Activated CD4-positive, alpha-beta T cell treated with anti-CD3 and anti-CD28 coated beads, Interleukin-2, amount 10 ng/mL, durations not matched to agents 7 days and 5 days (primary cell): Measurements from ENCODE around the gene PRPF19. TPM values are rescaled to one million over a fixed set of nuclear protein-coding genes. Genes with fewer than 3 reads are reported as not detected.

Experiments
- CTCF ChIA-PET: fragments of 350-600 bp; sonication (Branson Sonifier 250); formaldehyde crosslinking; loops from one replicate; lab custom pipeline; 2021; ENCODE audit warnings: antibody characterized with exemption; lab: Charles Lee
- POLR2A ChIA-PET: fragments of 350-600 bp; sonication (Branson Sonifier 250); formaldehyde crosslinking; loops from one replicate; lab custom pipeline; 2021; ENCODE audit warnings: antibody characterized with exemption; lab: Charles Lee
- DNase-seq: peaks from one replicate; pipeline ENCODE4 v3.0.0-alpha.2; 2020
- H3K27ac Mint-ChIP-seq: one replicate; pipeline ENCODE4 v1.8.0; 2021; ENCODE audit warnings: mild to moderate bottlenecking, moderate library complexity, mixed read lengths
- H3K27me3 Mint-ChIP-seq: one replicate; pipeline ENCODE4 v1.8.0; 2021; ENCODE audit warnings: mixed read lengths
- H3K36me3 Mint-ChIP-seq: one replicate; pipeline ENCODE4 v1.8.0; 2021; ENCODE audit warnings: low read depth, mixed read lengths
- H3K4me1 Mint-ChIP-seq: one replicate; pipeline ENCODE4 v1.8.0; 2021; ENCODE audit warnings: mixed read lengths
- H3K4me3 Mint-ChIP-seq: one replicate; pipeline ENCODE4 v1.8.0; 2021; ENCODE audit warnings: mild to moderate bottlenecking, moderate library complexity, mixed read lengths
- H3K9me3 Mint-ChIP-seq: one replicate; pipeline ENCODE4 v1.8.0; 2021; ENCODE audit warnings: mixed read lengths
- total RNA-seq, 2 experiments: library from RNA; stranded (reverse); gene quantifications; one replicate each; pipeline ENCODE4 v1.2.3, GENCODE V29; 2021

Gene PRPF19
- total RNA-seq, 2 experiments from 2014 or later = 125 to 128 TPM

DNA sequence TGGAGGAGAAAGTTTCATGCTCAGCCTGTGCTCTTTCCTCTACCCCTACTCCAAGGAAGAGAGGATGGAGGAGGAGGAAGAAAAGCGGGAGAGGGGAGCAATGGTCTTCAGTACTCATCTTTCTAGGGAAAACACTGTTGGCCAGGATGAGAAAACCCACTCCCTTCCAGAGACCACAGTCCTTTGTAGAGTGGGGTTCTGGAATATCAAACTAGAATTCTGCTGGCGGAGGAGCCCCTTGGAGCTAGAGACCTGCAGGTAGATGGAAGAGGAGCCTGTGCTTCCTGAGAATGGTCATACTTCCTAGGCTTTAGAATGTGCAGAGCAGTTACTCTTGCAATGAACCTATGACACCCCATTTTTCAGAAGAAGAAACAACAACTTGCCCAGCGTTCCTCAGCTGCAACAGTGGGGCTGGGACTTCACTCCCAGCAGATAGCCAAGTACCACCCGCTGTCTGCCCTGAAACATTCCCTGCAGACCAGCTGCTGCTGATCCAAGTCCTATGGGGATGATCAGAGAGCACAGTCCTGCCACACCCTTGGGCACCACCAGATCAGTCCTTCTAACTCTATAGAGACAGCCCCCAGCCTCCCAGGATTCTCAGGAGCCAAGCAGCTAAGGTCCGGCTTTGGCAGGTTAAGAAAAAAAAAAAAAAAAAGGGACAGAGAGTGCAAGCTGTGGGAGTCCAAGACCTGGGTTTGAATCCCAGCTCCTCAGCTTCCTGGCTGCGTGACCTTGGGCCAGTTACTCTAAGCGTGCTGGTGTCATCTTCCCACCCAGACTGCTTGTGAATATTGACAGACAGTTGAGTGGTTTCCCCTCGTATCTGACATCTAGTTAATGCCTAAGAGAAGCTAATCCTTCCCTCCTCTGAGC, 51.3 kb downstream of the PRPF19 start:
- CTCF ChIA-PET = interaction anchor here (0.9 to 1.9 kb wide), 4 partner anchors 10 to 48 kb away, joined by 3 to 5 read pairs (median 4); no protein-coding TSS in a partner anchor
- Mint-ChIP-seq H3K4me1 (peaks cover 29% of the 10 kb centered on the region), H3K4me3 (no peak overlapping the region), H3K36me3 (peaks cover 9% of the 10 kb centered on the region), H3K27ac (no peak overlapping the region), H3K9me3 (no peaks in the 10 kb centered on the region), H3K27me3 (no peaks in the 10 kb centered on the region)
- POLR2A ChIA-PET = interaction anchor here (0.6 kb wide), 1 partner anchor 81 kb away, joined by 3 read pairs; no protein-coding TSS in a partner anchor
- DNase-seq = no peak

DNA sequence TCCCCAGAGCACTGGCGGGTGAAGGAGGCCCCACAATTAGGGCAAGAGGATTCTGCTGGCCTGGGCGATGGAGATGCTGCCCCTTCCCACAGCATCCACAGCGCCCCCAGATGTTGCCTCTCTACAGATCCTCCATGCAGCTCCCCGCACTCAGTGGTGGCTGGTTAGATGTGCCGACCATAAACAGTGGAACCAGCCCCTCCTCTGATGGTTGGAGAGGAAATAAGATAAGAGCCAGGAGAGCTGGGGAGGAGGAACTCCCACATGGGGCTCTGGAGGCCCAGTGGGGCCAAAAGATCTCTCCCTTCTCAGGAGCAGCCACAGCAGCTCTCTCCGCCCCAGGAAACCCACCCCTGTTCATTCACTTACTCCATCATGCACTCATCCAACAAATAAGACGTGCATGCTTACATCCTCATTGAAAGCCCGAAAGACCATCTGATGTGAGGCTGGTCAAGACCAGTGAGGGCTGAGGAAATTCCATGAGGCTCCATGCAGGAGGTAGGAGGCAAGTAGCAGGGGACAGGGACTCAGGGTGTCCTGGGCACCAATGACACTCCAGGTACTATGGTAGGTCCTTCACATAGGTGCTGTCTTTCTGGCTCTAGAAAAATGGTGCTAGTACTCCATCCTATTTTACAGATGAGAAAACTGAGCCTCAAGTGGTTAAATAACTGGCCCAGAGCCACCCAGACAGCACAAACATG, 52.1 kb downstream of the PRPF19 start:
- H3K9me3 Mint-ChIP-seq = no peaks in the 10 kb centered on the region
- CTCF ChIA-PET = no interaction called here

DNA sequence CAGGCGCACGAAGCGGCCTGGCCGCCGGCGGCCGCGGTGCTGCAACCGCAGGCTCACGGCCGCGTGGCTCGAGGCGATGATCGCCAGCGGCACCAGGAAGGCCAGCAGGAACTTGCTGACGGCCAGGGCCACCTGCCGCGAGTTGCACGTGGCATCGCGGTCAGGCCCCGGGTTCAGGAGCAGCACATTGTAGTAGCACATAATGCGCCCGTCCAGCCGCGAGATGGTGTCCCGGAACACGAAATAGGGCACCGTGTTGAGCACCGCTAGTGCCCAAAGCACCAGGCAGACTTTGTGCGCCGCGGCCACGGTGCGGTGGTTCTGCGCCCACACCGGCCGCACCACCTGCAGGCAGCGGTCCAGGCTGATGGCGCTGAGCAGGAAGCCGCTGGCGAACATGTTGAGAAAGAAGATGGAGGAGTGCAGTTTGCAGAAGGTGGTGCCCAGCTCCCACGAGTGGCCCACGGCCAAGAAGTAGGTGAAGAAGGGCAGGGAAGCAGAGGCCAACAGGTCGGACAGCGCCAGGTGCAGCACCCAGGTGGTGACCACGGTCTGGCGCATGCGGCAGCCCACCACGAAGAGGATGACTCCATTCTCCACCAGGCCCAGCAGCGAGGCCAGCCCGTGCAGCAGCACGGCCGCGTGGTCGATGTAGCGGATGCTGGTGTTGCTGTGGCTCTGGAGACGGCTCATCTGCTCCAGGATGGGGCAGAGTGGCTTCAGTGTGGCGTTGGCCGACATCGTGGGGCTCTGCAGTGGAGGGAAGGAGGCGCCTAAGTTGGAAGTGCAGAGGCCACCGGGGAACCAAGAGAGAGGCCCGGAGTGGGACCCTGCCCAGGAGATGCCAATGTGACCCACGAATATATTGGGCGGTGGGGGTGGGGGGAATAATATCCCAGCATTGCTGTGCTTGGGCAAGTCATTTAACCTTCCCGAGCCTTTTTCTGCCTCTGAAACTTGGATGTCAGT, 53.1 kb downstream of the PRPF19 start:
- DNase-seq = no peak
- H3K4me3 Mint-ChIP-seq = no peak overlapping the region
- ChIA-PET CTCF (interaction anchor here (1.0 kb wide), 1 partner anchor 11 kb away, joined by 3 read pairs; no protein-coding TSS in a partner anchor), POLR2A (no interaction called here)
- H3K4me1 Mint-ChIP-seq = peaks cover 13% of the 10 kb centered on the region
- H3K27ac Mint-ChIP-seq = no peak overlapping the region
- H3K36me3 Mint-ChIP-seq = peaks cover 17% of the 10 kb centered on the region
- H3K27me3 Mint-ChIP-seq = no peaks in the 10 kb centered on the region
- no peaks in the 10 kb centered on the region for H3K9me3 Mint-ChIP-seq

More for the DNA sequence above, 52.1 kb downstream of the PRPF19 start:
- DNase-seq = no peak
- no peak overlapping the region for H3K27ac Mint-ChIP-seq
- POLR2A ChIA-PET = no interaction called here
- H3K27me3 Mint-ChIP-seq = no peaks in the 10 kb centered on the region
- H3K36me3 Mint-ChIP-seq = peaks cover 12% of the 10 kb centered on the region
- peaks cover 24% of the 10 kb centered on the region for H3K4me1 Mint-ChIP-seq
- no peak overlapping the region for H3K4me3 Mint-ChIP-seq

DNA sequence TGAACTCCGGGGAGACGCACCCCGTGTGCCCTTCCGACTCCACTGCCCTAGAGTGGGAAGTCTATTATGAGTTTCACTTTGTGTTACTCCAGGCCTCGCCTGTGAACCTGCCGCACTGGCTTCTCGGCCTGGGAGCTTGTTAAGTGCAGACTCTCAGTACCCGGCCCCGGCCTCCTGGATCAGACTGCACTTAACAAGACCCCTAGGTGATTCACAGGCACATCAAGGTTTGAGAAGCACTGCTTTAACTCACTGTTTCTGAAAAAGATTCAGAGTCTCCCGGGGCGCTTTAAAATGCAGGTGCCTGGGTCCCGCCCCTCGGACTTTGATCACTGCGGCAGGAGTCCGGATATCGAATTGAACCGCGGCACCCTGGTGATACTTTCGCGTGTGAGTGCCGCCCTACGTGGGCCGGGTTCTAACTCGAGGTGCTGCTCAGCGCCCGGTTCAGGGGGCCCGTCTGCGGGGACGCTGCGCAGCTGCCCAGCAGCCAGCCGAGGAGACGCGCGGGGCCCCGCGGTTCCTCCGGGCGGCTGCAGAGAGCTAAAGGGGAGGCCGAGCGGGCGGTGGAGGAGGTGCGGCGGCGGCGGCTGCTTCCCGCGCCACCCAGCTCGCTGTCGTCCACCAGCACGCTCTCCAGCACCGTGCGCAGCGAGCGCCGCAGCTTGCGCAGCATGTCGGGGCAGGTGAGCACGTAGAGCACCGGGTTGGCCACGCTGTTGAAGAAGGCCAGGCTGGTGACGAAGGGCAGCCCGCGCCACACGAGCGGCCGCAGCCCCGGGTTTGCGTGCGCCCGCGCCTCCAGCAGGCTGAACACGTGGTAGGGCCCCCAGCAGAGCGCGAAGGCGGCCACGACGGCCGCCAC, 54.0 kb downstream of the PRPF19 start:
- no peak for DNase-seq
- H3K4me1 Mint-ChIP-seq = peaks cover 6% of the 10 kb centered on the region
- no peak overlapping the region for H3K4me3 Mint-ChIP-seq
- peaks cover 16% of the 10 kb centered on the region for H3K36me3 Mint-ChIP-seq
- H3K27ac Mint-ChIP-seq = no peak overlapping the region
- H3K27me3 Mint-ChIP-seq = no peaks in the 10 kb centered on the region
- POLR2A ChIA-PET = no interaction called here
- CTCF ChIA-PET = interaction anchor here (1.0 kb wide), 1 partner anchor 10 kb away, joined by 3 read pairs; no protein-coding TSS in a partner anchor
- H3K9me3 Mint-ChIP-seq = no peaks in the 10 kb centered on the region

DNA sequence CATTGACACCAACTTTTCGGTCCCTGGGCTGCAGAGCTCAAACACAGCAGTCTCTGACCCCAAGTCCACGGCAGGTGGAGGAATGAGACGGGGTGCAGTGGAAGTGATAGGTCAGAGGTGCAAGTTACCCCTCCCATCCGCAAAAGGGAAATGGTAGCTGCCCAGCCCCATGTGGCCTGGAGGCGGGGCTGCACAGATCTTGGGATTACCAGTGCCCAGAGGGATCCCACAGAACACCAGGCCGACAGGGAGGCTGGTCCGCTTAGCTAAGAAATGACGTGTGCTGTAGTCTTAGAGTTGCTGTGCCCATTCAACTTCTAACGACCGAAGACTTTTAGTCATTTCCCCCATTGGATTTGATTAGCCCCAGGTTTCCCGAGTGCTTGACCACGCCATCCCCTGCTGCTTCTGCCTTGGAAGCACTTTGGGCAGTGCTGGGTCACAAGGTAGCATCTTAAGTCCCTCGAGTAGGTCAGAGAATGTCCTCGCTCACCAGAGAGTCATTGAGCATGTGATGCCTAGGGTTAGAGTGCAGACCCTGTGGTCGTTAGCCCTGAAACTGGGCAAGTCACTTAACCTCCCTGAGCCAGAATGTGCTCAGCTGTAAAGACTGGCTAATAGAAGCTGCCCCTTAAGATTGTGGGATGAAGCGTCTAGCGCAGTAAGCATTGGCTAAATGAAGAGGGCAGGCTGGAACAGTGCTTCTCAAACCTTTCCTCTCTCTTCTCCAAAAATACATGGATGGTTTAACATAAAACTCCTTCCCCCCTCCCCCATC, 54.9 kb downstream of the PRPF19 start:
- H3K4me3 Mint-ChIP-seq = no peak overlapping the region
- no peaks in the 10 kb centered on the region for H3K9me3 Mint-ChIP-seq
- ChIA-PET CTCF (interaction anchor here (1.7 kb wide), 1 partner anchor 20 kb away, joined by 9 read pairs; no protein-coding TSS in a partner anchor), POLR2A (no interaction called here)
- H3K36me3 Mint-ChIP-seq = peaks cover 16% of the 10 kb centered on the region
- peaks cover 7% of the 10 kb centered on the region for H3K4me1 Mint-ChIP-seq
- H3K27ac Mint-ChIP-seq = no peak overlapping the region
- no peaks in the 10 kb centered on the region for H3K27me3 Mint-ChIP-seq
- no peak for DNase-seq

DNA sequence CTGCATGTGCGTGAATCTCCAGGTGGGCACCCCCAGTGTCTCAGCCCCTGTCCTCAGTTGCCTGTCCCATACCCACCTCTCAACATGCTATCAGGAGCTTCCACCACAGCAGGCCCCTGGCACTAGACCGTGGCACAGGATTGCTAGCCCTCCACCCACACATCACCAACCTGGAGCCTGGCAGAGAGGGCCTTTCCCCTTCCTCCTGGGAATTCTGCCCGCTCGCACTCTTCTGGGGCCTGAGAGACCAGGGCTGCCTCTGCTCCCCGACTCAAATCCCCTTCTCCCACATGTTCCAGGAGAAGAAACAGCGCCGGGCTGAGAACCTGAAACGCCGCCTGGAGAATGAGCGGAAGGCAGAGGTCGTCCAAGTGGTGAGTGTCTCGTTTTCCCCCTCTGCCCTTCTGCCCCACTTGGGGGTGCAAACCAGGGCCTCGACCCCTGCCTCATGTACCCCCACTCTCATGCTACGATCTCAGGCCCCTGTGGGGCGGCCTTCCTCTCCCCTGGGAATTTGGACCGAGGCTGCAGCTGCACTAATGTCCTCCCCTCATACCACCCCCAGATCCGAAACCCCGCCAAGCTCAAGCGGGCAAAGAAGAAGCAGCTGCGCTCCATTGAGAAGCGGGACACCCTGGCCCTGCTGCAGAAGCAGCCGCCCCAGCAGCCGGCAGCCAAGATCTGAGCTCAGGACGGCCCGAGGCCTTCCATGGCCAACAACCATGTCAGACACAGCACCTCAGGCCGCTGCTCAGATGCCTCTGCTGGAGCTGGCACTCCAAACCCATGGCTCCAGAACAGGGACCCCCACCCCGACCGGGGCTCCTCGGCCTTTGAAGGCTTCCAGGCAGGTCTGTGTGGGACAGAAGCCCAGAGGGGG, 56.5 kb downstream of the PRPF19 start:
- Mint-ChIP-seq H3K9me3 (no peaks in the 10 kb centered on the region), H3K4me3 (no peak overlapping the region), H3K4me1 (peaks cover 8% of the 10 kb centered on the region), H3K27me3 (no peaks in the 10 kb centered on the region), H3K27ac (peak overlapping the region; percentile 19), H3K36me3 (peaks cover 18% of the 10 kb centered on the region)
- DNase-seq = no peak
- POLR2A ChIA-PET = no interaction called here
- CTCF ChIA-PET = interaction anchor here (0.9 to 1.7 kb wide), 5 partner anchors 11 to 38 kb away, joined by 4 to 9 read pairs (median 5); no protein-coding TSS in a partner anchor

DNA sequence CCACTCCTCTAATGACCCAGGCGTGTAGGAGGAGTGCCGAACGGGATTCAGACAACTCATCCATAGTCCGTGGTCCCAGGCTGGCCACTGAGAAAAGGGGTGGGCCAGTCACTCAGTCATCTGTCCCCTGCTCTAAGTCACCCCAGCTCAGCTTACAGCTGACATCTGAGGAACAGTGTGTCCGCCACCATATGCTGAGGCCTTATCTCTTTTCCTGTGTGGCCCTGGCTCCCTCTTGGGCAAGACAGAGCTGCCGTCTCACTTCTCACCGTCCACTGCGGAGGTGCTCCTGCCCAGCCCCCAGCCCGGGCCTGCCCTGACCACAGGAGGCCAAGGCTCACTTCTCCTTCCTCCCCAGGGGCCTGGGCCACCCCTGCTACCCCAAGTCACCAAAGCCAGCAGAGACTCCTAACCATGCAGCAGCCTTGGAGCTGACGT, 57.7 kb downstream of the PRPF19 start:
- ChIA-PET CTCF (interaction anchor here (1.0 to 1.2 kb wide), 3 partner anchors 12 to 39 kb away, joined by 4 to 5 read pairs (median 5); no protein-coding TSS in a partner anchor), POLR2A (no interaction called here)
- DNase-seq = no peak
- H3K27ac Mint-ChIP-seq = peak overlapping the region; percentile 67
- no peaks in the 10 kb centered on the region for H3K9me3 Mint-ChIP-seq
- H3K4me3 Mint-ChIP-seq = no peak overlapping the region
- H3K4me1 Mint-ChIP-seq = peaks cover 19% of the 10 kb centered on the region
- peaks cover 20% of the 10 kb centered on the region for H3K36me3 Mint-ChIP-seq
- H3K27me3 Mint-ChIP-seq = no peaks in the 10 kb centered on the region

DNA sequence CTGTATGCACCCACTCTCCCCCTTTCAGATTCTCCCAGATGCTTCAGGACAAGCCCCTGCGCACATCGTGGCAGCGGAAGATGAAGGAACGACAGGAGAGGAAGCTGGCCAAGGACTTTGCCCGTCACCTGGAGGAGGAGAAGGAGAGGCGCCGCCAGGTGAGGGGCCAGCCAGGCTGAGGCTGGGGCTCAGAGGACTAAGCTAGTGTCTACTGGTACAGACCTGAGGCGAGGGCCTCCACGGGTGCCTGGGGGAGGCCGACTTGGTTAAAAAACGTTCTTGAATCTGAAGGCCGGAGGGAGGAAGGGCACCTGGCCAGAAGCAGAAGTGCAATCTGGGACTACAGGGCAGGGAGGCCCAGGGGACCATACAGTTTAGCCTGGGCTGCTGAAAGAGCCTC, 58.5 kb downstream of the PRPF19 start:
- Mint-ChIP-seq H3K4me3 (no peak overlapping the region), H3K36me3 (peaks cover 20% of the 10 kb centered on the region), H3K27me3 (no peaks in the 10 kb centered on the region), H3K4me1 (peaks cover 28% of the 10 kb centered on the region), H3K27ac (no peak overlapping the region), H3K9me3 (no peaks in the 10 kb centered on the region)
- DNase-seq = no peak
- ChIA-PET CTCF (no interaction called here), POLR2A (no interaction called here)

DNA sequence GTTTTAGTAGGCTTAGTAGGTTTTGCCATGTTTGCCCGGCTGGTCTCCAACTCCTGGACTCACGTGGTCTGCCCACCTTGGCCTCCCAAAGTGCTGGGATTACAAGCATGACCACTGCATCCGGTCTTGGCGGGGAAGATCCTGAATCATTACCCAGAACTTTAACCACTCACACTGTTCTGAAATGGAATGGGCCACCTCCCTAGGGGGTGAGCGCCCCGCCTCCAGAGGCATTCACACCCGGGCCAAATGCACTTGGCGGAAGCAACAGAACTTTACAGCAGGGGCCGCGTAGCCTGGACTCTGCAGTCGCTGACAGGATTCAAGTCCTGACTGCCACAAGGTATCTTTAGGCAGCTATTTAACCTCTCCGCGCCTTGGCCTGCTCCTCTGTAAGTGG, 59.1 kb downstream of the PRPF19 start:
- H3K4me1 Mint-ChIP-seq = peaks cover 31% of the 10 kb centered on the region
- H3K36me3 Mint-ChIP-seq = peaks cover 20% of the 10 kb centered on the region
- ChIA-PET POLR2A (no interaction called here), CTCF (interaction anchor here (0.5 to 1.1 kb wide), 2 partner anchors 13 to 321 kb away, joined by 3 read pairs; no protein-coding TSS in a partner anchor)
- H3K9me3 Mint-ChIP-seq = no peaks in the 10 kb centered on the region
- H3K27me3 Mint-ChIP-seq = no peaks in the 10 kb centered on the region
- no peak overlapping the region for H3K4me3 Mint-ChIP-seq
- no peak for DNase-seq
- no peak overlapping the region for H3K27ac Mint-ChIP-seq

DNA sequence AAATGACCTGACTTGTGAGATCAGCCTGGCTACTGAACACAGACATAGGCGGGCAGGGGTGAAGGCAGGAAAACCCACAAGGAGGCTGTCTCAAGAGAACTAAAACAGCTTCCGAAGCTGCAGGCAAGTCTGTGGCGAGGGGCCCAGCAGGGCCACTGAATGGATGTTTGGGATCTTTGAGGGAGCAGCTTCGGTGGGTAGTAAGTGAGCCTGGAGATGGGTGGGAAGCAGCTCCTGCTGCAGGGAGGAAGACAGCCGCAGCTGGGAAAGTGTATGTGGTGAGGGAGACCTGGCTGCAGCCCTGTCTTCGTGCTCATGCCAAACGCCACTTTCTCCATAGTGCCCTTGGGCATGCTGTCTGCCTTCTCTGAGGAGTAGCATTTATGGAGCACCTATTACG, 61.0 kb downstream of the PRPF19 start:
- no peaks in the 10 kb centered on the region for H3K9me3 Mint-ChIP-seq
- no peak overlapping the region for H3K27ac Mint-ChIP-seq
- H3K27me3 Mint-ChIP-seq = no peaks in the 10 kb centered on the region
- DNase-seq = no peak
- CTCF ChIA-PET = interaction anchor here (1.6 to 2.0 kb wide), 2 partner anchors 42 to 68 kb away, joined by 4 to 8 read pairs; partner anchors contain the start of gene TMEM109
- H3K4me1 Mint-ChIP-seq = peaks cover 41% of the 10 kb centered on the region
- H3K36me3 Mint-ChIP-seq = peaks cover 13% of the 10 kb centered on the region
- no peak overlapping the region for H3K4me3 Mint-ChIP-seq
- POLR2A ChIA-PET = no interaction called here
